K562 (cell line): ENCODE results near the gene ACTN1. TPM values are rescaled to one million over a fixed set of nuclear protein-coding genes. Genes with fewer than 3 reads are reported as not detected.

Source experiments
- ATAC-seq: fragments of 200-7000 bp; cut with Tn5 transposase; 3 replicates; pipeline ENCODE4 v1.9.1; 2020; ENCODE audit warnings: moderate library complexity
- BruUV-seq: library from RNA; stranded (reverse); fragments of 400-500 nt; replicated peaks from 2 replicates; lab custom pipeline; 2021; lab: Mats Ljungman, UMichigan
- CTCF ChIA-PET: fragments of 300-600 bp; formaldehyde crosslinking; extraction: SDS; loops from one replicate; lab custom pipeline; 2021; ENCODE audit warnings: low intra/inter-chr PET ratio; lab: Yijun Ruan, JAX
- POLR2A ChIA-PET: fragments of 300-600, 350-650 bp; sonication (Branson Sonifier 250); formaldehyde crosslinking; extraction: SDS; loops from one replicate; lab custom pipeline; 2021; ENCODE audit warnings: antibody characterized with exemption, inconsistent platforms; lab: Yijun Ruan, JAX
- DNase-seq, 4 experiments: peaks; one replicate each; pipeline versions ENCODE4 v3.0.0 to v3.0.0-alpha.2; 2011 to 2018; ENCODE audit warnings: low spot score in 3 of 4, mixed read lengths in 3 of 4; ENCODE audit errors: extremely low read depth in 1 of 4
- FAIRE-seq: peaks from 2 replicates; lab custom pipeline; 2011; peaks lifted over from hg19 to GRCh38; lab: Jason Lieb, UNC
- H2AFZ ChIP-seq: 2 replicates; pipeline ENCODE4 v1.6.0; 2011; ENCODE audit warnings: low read depth, low read length, control low read depth, inconsistent platforms
- H3K27ac ChIP-seq: fragments of 200-600 bp; 3 replicates; pipeline ENCODE4 v1.8.0; 2011; ENCODE audit warnings: low read depth, mild to moderate bottlenecking, control low read depth, inconsistent platforms, low read length, moderate library complexity, mixed read lengths; ENCODE audit errors: extremely low read depth
- H3K27me3 ChIP-seq, 2 experiments: fragments of 300-600 bp in 1 of 2; 2 replicates in 1 of 2; 3 replicates in 1 of 2; pipeline versions ENCODE4 v1.6.0 to v1.8.0; 2011; ENCODE audit warnings: inconsistent platforms in 2 of 2, low read length in 2 of 2, mild to moderate bottlenecking in 1 of 2, mixed read lengths in 1 of 2, moderate library complexity in 1 of 2; ENCODE audit not compliant: control insufficient read depth in 2 of 2, insufficient read depth in 2 of 2
- H3K36me3 ChIP-seq: fragments of 300-600 bp; 3 replicates; pipeline ENCODE4 v1.8.0; 2011; ENCODE audit warnings: mild to moderate bottlenecking, low read length, inconsistent platforms; ENCODE audit not compliant: control insufficient read depth, insufficient read depth
- H3K4me1 ChIP-seq, 2 experiments: fragments of 200-600 bp in 1 of 2; replicated peaks in 1 of 2; 2 replicates in 1 of 2; 3 replicates in 1 of 2; pipeline versions ENCODE4 v1.5.1 to v1.8.0; 2011; ENCODE audit warnings: inconsistent platforms in 2 of 2, low read length in 2 of 2, mild to moderate bottlenecking in 1 of 2, mixed read lengths in 1 of 2, moderate library complexity in 1 of 2; ENCODE audit not compliant: control insufficient read depth in 2 of 2, insufficient read depth in 2 of 2
- H3K4me2 ChIP-seq: 2 replicates; pipeline ENCODE4 v1.6.1; 2011; ENCODE audit warnings: low read length, control low read depth, inconsistent platforms, mixed read lengths; ENCODE audit not compliant: insufficient read depth
- H3K4me3 ChIP-seq: fragments of 200-600 bp; sonication (generic), shearing (Covaris generic); 2 replicates; pipeline ENCODE4 v1.5.1; 2016; ENCODE audit warnings: control low read depth, inconsistent platforms
- H3K79me2 ChIP-seq: fragments of 200-600 bp; 3 replicates; pipeline ENCODE4 v1.8.0; 2011; ENCODE audit warnings: low read length, inconsistent platforms; ENCODE audit not compliant: control insufficient read depth, insufficient read depth
- H3K9ac ChIP-seq, 2 experiments: 2 replicates each; pipeline versions ENCODE4 v1.6.0 to v1.6.1; 2011; ENCODE audit warnings: low read depth in 2 of 2, low read length in 2 of 2, control low read depth in 1 of 2, inconsistent platforms in 1 of 2, mild to moderate bottlenecking in 1 of 2, mixed read lengths in 1 of 2; ENCODE audit not compliant: insufficient read depth in 1 of 2
- H3K9me1 ChIP-seq: one replicate; pipeline ENCODE4 v1.6.0; 2011; ENCODE audit warnings: inconsistent platforms, mild to moderate bottlenecking, low read length, moderate library complexity; ENCODE audit not compliant: control insufficient read depth, insufficient read depth
- H3K9me3 ChIP-seq: replicated peaks from 2 replicates; pipeline ENCODE4 v1.5.1; 2011; ENCODE audit warnings: low read depth, low read length, inconsistent platforms; ENCODE audit not compliant: control insufficient read depth, insufficient read depth
- H4K20me1 ChIP-seq: replicated peaks from 2 replicates; pipeline ENCODE4 v1.6.1; 2011; ENCODE audit warnings: low read length, inconsistent platforms, mixed read lengths; ENCODE audit not compliant: control insufficient read depth, insufficient read depth
- RFX1 ChIP-seq: fragments of 450-650 bp; IDR thresholded peaks from 2 replicates; pipeline ENCODE4 v1.6.1; 2016; ENCODE audit warnings: mild to moderate bottlenecking, moderate library complexity
- U2AF1 ChIP-seq: fragments of 200-400 bp; formaldehyde crosslinking; optimal IDR thresholded peaks from 2 replicates; pipeline ENCODE3; 2017; ENCODE audit warnings: mild to moderate bottlenecking, low read depth, low read length, moderate library complexity
- WGBS: fragments of 100-300 bp; shearing (Covaris generic); methylation state at CpG from one replicate; pipeline ENCODE4 v1.1.6; 2016; ENCODE audit warnings: low coverage, mixed read lengths; ENCODE audit not compliant: insufficient coverage; ENCODE audit errors: missing lambda C conversion rate; 5-methylcytosine and 5-hydroxymethylcytosine counted together
- in situ Hi-C: fragments of 300-500 bp; cut with MboI; formaldehyde crosslinking; loops from 4 replicates; pipeline ENCODE4 v1.15.0; 2018; ENCODE audit warnings: inconsistent platforms, mixed read lengths
- intact Hi-C: fragments of 100-400 bp; cut with micrococcal nuclease; formaldehyde crosslinking; loops from 2 replicates; pipeline ENCODE4 v1.14.2; 2022
- polyA plus RNA-seq, 8 experiments: library from polyadenylated mRNA; depleted of rRNA in 4 of 8; stranded (reverse) in 5 of 8; unstranded in 3 of 8; fragments of >200 nt; fragmentation: Nextera tagmentation in 2 of 8; fragmentation: Illumina TruSeq in 1 of 8; extraction: Ambion mirVana in 2 of 8; extraction: Trizol in 1 of 8; gene quantifications; 2 replicates each; pipeline versions ENCODE4 v1.2.1 to v1.2.3, GENCODE V29; 2011 to 2014; ENCODE audit warnings: inconsistent platforms in 1 of 8, missing spikeins in 1 of 8
- total RNA-seq, 7 experiments: library from RNA; depleted of rRNA in 6 of 7; stranded (reverse); fragments of >200 nt in 6 of 7; fragmentation: Illumina TruSeq in 2 of 7; extraction: Trizol in 2 of 7; gene quantifications; 2 replicates each; pipeline versions ENCODE4 v1.2.1 to v1.2.3, GENCODE V29; 2011 to 2021; ENCODE audit warnings: low replicate concordance in 1 of 7
- TF ChIP-seq, protein P1 (sequence below): fragments of 450-650 bp; formaldehyde crosslinking; IDR thresholded peaks from 2 replicates; pipeline ENCODE4 v1.4.0; 2020; ENCODE audit warnings: mild to moderate bottlenecking, moderate library complexity
- TF ChIP-seq, protein P2 (sequence below): fragments of 250-450 bp; sonication (Bioruptor Pico); IDR thresholded peaks from 2 replicates; pipeline ENCODE4 v1.9.0; 2021; ENCODE audit warnings: mild to moderate bottlenecking, inconsistent platforms

ACTN1 gene
- total and polyA plus RNA-seq, 9 of the 15 experiments (the other 6 are each of a cell fraction or from before 2014, with no cell fraction given) = 2.2 to 67.7 (median 34.5) TPM

DNA sequence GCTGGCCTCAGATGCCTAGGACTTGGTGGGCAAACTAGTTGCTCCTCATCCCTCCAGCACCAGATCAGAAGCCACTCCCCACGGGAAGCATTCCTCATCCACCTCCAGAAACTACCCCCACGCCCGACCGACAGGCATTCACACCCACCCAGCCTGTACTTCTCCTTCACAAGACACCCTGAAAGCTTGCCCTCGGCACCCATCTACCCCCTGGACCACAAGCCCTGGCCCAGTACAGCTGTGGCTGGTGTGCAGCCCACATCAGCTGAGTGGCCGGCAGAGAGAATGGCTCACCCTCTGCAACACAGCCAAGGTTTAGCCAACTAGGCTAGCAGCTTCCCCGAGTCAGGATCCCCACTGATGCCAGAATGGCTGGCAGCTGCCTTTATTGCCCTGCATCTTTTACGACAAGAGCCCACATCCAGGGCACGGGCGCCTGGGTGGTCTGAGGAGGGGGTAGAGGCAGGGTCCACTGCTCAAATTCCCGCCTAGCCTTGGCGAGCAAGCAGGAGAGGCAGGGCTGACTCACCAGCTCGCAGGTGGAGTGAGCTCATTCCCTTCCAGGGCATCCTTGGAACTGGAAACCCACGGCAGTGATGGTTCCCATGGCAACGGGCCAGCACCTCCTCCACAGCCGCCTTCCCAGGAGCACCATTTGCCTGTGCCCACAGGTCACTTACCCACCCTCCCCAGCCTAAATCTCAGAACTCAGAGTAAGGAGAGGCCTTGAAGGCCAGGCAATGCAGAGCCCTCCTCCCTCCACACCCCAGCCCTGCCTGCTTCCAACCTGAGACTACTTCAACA, 17.1 kb downstream of the ACTN1 start:
- no peak overlapping the region for H3K4me3 ChIP-seq
- peak in 1 of 4 experiments; percentile 24 for DNase-seq
- H3K27ac ChIP-seq = no peak overlapping the region
- peaks cover 28% of the 10 kb centered on the region for H3K79me2 ChIP-seq
- in situ Hi-C loops = no loop called here
- no peak for TF ChIP-seq U2AF1
- peak; percentile 83 for TF ChIP-seq RFX1
- TF ChIP-seq, protein P1, sequence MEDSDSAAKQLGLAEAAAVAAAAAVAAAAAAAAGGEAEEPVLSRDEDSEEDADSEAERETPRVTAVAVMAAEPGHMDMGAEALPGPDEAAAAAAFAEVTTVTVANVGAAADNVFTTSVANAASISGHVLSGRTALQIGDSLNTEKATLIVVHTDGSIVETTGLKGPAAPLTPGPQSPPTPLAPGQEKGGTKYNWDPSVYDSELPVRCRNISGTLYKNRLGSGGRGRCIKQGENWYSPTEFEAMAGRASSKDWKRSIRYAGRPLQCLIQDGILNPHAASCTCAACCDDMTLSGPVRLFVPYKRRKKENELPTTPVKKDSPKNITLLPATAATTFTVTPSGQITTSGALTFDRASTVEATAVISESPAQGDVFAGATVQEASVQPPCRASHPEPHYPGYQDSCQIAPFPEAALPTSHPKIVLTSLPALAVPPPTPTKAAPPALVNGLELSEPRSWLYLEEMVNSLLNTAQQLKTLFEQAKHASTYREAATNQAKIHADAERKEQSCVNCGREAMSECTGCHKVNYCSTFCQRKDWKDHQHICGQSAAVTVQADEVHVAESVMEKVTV (CRISPR knock-in tag) = no peak
- TF ChIP-seq, protein P2, sequence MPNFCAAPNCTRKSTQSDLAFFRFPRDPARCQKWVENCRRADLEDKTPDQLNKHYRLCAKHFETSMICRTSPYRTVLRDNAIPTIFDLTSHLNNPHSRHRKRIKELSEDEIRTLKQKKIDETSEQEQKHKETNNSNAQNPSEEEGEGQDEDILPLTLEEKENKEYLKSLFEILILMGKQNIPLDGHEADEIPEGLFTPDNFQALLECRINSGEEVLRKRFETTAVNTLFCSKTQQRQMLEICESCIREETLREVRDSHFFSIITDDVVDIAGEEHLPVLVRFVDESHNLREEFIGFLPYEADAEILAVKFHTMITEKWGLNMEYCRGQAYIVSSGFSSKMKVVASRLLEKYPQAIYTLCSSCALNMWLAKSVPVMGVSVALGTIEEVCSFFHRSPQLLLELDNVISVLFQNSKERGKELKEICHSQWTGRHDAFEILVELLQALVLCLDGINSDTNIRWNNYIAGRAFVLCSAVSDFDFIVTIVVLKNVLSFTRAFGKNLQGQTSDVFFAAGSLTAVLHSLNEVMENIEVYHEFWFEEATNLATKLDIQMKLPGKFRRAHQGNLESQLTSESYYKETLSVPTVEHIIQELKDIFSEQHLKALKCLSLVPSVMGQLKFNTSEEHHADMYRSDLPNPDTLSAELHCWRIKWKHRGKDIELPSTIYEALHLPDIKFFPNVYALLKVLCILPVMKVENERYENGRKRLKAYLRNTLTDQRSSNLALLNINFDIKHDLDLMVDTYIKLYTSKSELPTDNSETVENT (CRISPR knock-in tag) = no peak
- no peak overlapping the region for H2AFZ ChIP-seq
- ATAC-seq = no peak
- intact Hi-C loops = no loop called here
- no peaks in the 10 kb centered on the region for H3K9me1 ChIP-seq
- H3K4me2 ChIP-seq = no peak overlapping the region
- H3K4me1 ChIP-seq = peaks cover 6 to 11% of the 10 kb centered on the region in 2 experiments; a peak in 4 of 5 replicates
- peaks cover 18% of the 10 kb centered on the region for H4K20me1 ChIP-seq
- ChIA-PET CTCF (no interaction called here), POLR2A (interaction anchor here (0.6 kb wide), 1 partner anchor 45 kb away, joined by 3 read pairs; no protein-coding TSS in a partner anchor)
- no peaks in the 10 kb centered on the region for H3K9me3 ChIP-seq
- no TSS peak for BruUV-seq
- H3K9ac ChIP-seq = no peak overlapping the region; a peak in 1 of 4 replicates
- no peak for FAIRE-seq
- peaks cover 7% of the 10 kb centered on the region; the same call in 2 of the 3 replicates for H3K36me3 ChIP-seq
- WGBS = 70% methylated on average over 12 of the region's 16 CpGs
- H3K27me3 ChIP-seq = no peaks in the 10 kb centered on the region
